Measurements from ENCODE around the gene FHIT. TPM values are rescaled to one million over a fixed set of nuclear protein-coding genes. Genes with fewer than 3 reads are reported as not detected.

Gene FHIT
- polyA plus RNA-seq, 1 of the 3 experiments (the other 2 are of a cell fraction): 0.41 TPM

GRCh38 chr3:60260546-60260945 is 990.7 kb downstream of the FHIT start (continued):
- TF ChIP-seq USF2 (IDR thresholded peaks at IDR 0.05; ENCODE audit: borderline replicate concordance, low read depth, low read length) (no peak), GABPA (IDR thresholded peaks at IDR 0.05; ENCODE audit: low read depth) (no peak), PBX3 (IDR thresholded peaks at IDR 0.05) (no peak)

- Histone ChIP-seq H3F3A (replicated peaks; ENCODE audit: insufficient read depth) (no peaks in the 10 kb centered on the region), H3K4me3 (ENCODE audit: low read depth in 2 of 2, low read length in 1 of 2) (no peak overlapping the region), H3K36me3 (replicated peaks in 1 of 2; ENCODE audit: control insufficient read depth in 1 of 2, insufficient read depth in 2 of 2, low read length in 1 of 2) (no peaks in the 10 kb centered on the region), H2AFZ (ENCODE audit: low read depth) (no peak overlapping the region), H3K9ac (no peak overlapping the region), H3K9me3 (no peaks in the 10 kb centered on the region), H3K27me3 (ENCODE audit: insufficient read depth) (no peaks in the 10 kb centered on the region), H3K4me2 (no peak overlapping the region), H4K20me1 (ENCODE audit: insufficient read depth) (no peaks in the 10 kb centered on the region), H3K9me2 (no peaks in the 10 kb centered on the region), H3K4me1 (ENCODE audit: control insufficient read depth in 1 of 2, insufficient read depth in 2 of 2, low read depth in 1 of 2, low read length in 1 of 2) (no peaks in the 10 kb centered on the region), H3K27ac (ENCODE audit: low read depth in 2 of 2, low read length in 1 of 2) (no peak overlapping the region), H3K79me2 (ENCODE audit: insufficient read depth) (no peaks in the 10 kb centered on the region)
- 26% methylated on average over 3 of the region's 3 CpGs for WGBS (ENCODE audit: low lambda C conversion rate)
- POLR2A ChIA-PET: no interaction called here
- TF ChIP-seq TAF1 (IDR thresholded peaks at IDR 0.05; ENCODE audit: borderline replicate concordance, low read depth, low read length): no peak
- no peak for TF ChIP-seq POLR2AphosphoS5 (IDR thresholded peaks at IDR 0.05; ENCODE audit: low read depth, low read length)
- TF ChIP-seq FOXJ3 (CRISPR knock-in tag; IDR thresholded peaks at IDR 0.05): no peak
- no peak for TF ChIP-seq MAX (IDR thresholded peaks at IDR 0.05; ENCODE audit: low read depth)
- no peak for TF ChIP-seq SIN3A (IDR thresholded peaks at IDR 0.05; ENCODE audit: borderline replicate concordance, low read depth, low read length)
- TF ChIP-seq ZBTB33 (IDR thresholded peaks at IDR 0.05; ENCODE audit: borderline replicate concordance, low read depth): no peak
- TF ChIP-seq RCOR1 (IDR thresholded peaks at IDR 0.05; ENCODE audit: low read length): no peak
- TF ChIP-seq RFX5 (IDR thresholded peaks at IDR 0.05; ENCODE audit: low read length): no peak
- TF ChIP-seq NRF1 (IDR thresholded peaks at IDR 0.05; ENCODE audit: low read depth, low read length): no peak
- no peak for TF ChIP-seq FOSL2 (IDR thresholded peaks at IDR 0.05; ENCODE audit: borderline replicate concordance, low read depth)
- TF ChIP-seq PBX3 (IDR thresholded peaks at IDR 0.05): no peak
- no peak for DNase-seq
- CTCF ChIA-PET: no interaction called here
Observed at GRCh38 chr3:60250810-60251209, 1000.4 kb downstream of the FHIT start.
